Vagina (tissue), 2 donors: ENCODE measurements around the gene GRHPR.

Experiments
- POLR2A ChIP-seq, 2 donors: fragments of 450-650 bp; IDR thresholded peaks; one replicate each; pipeline ENCODE4 v1.6.1; 2017; ENCODE audit warnings: antibody characterized with exemption in 2 of 2, mild to moderate bottlenecking in 2 of 2, moderate library complexity in 2 of 2
- POLR2AphosphoS5 ChIP-seq, 2 donors: sonication (generic); formaldehyde crosslinking; IDR thresholded peaks; one replicate each; pipeline ENCODE4 v1.9.0; 2017; ENCODE audit warnings: antibody characterized with exemption in 2 of 2, mild to moderate bottlenecking in 2 of 2, low read depth in 1 of 2; ENCODE audit not compliant: insufficient read depth in 1 of 2
- TF ChIP-seq, protein P1 (sequence below), 3 experiments: fragments of 450-650 bp in 2 of 3; fragments of 200-600 bp in 1 of 3; sonication (generic) in 1 of 3; IDR thresholded peaks; one replicate each; pipeline ENCODE4 v1.5.1; 2017 to 2019; ENCODE audit warnings: antibody characterized with exemption in 3 of 3, mild to moderate bottlenecking in 2 of 3, moderate library complexity in 2 of 3

DNA sequence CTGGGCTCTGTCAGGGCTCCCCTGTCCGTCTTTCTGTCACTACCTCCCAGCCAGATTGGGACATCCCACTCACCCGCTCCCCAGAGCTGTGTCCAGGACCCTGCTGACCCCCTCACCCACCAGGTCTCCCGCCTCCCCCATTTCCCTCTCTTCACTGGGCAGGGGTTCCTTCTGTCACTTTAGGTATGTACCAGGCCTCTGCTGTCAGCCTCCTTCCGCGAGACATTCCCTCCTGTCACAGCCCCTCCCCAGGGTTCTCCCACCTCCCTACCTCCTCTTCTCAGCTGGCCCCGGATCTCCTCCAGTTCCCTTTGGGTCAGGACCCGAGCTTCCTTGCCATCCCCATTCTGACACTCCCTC lies 63.7 kb downstream of the GRHPR start:
- TF ChIP-seq, protein P1, sequence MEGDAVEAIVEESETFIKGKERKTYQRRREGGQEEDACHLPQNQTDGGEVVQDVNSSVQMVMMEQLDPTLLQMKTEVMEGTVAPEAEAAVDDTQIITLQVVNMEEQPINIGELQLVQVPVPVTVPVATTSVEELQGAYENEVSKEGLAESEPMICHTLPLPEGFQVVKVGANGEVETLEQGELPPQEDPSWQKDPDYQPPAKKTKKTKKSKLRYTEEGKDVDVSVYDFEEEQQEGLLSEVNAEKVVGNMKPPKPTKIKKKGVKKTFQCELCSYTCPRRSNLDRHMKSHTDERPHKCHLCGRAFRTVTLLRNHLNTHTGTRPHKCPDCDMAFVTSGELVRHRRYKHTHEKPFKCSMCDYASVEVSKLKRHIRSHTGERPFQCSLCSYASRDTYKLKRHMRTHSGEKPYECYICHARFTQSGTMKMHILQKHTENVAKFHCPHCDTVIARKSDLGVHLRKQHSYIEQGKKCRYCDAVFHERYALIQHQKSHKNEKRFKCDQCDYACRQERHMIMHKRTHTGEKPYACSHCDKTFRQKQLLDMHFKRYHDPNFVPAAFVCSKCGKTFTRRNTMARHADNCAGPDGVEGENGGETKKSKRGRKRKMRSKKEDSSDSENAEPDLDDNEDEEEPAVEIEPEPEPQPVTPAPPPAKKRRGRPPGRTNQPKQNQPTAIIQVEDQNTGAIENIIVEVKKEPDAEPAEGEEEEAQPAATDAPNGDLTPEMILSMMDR (IDR thresholded peaks at IDR 0.05): no peak
- TF ChIP-seq POLR2A (IDR thresholded peaks at IDR 0.05): no peak
- no peak for TF ChIP-seq POLR2AphosphoS5 (IDR thresholded peaks at IDR 0.05; ENCODE audit: insufficient read depth in 1 of 2, low read depth in 1 of 2)
